GM18951 (cell line): Measurements from ENCODE around the gene ZBTB42.
"Not testable (repeated sequence)": the region's sequence is repeated elsewhere in the genome, so short reads cannot be mapped to it uniquely, and the experiment has no call there.

Experiments
- POLR2A ChIP-seq: IDR thresholded peaks from 4 replicates; pipeline ENCODE4 v1.6.1; 2011; ENCODE audit warnings: mild to moderate bottlenecking; ENCODE audit not compliant: insufficient read length, insufficient read depth; ENCODE audit errors: extremely low read depth
- in situ Hi-C: fragments of 300-500 bp; cut with MboI; formaldehyde crosslinking; loops from one replicate; pipeline ENCODE4 v1.12.0; 2022; ENCODE audit warnings: low sequenced_read_pairs, mixed read lengths, inconsistent platforms; ENCODE audit not compliant: unreplicated experiment

ZBTB42 gene

GRCh38 chr14:104805326-104805678 lies 4.4 kb downstream of the ZBTB42 start:
- in situ Hi-C loops, result no loop called here
- no peak for TF ChIP-seq POLR2A

- TF ChIP-seq POLR2A, result no peak
- in situ Hi-C loops, result no loop called here
Observed at GRCh38 chr14:104805941-104806624, 5.2 kb downstream of the ZBTB42 start.

GRCh38 chr14:104806625-104807465 lies 5.9 kb downstream of the ZBTB42 start:
- TF ChIP-seq POLR2A, result no peak
- in situ Hi-C loops, result no loop called here

- no peak for TF ChIP-seq POLR2A
- in situ Hi-C loops, result no loop called here
Observed at GRCh38 chr14:104808456-104808855, 7.6 kb downstream of the ZBTB42 start.

- TF ChIP-seq POLR2A, result no peak
- in situ Hi-C loops, result no loop called here
Observed at GRCh38 chr14:104810316-104810715, 9.4 kb downstream of the ZBTB42 start.

GRCh38 chr14:104813286-104813685 lies 12.4 kb downstream of the ZBTB42 start:
- no peak for TF ChIP-seq POLR2A
- in situ Hi-C loops, result no loop called here

GRCh38 chr14:104814701-104815100 lies 13.8 kb downstream of the ZBTB42 start:
- in situ Hi-C loops, result not testable (repeated sequence)

- in situ Hi-C loops, result no loop called here
- no peak for TF ChIP-seq POLR2A
Observed at GRCh38 chr14:104816616-104816884, 15.6 kb downstream of the ZBTB42 start.

- in situ Hi-C loops, result no loop called here
- no peak for TF ChIP-seq POLR2A
Observed at GRCh38 chr14:104817930-104818713, 17.2 kb downstream of the ZBTB42 start.

- TF ChIP-seq POLR2A, result no peak
- in situ Hi-C loops, result no loop called here
Observed at GRCh38 chr14:104818714-104819161, 17.8 kb downstream of the ZBTB42 start.

- in situ Hi-C loops, result no loop called here
- TF ChIP-seq POLR2A, result no peak
Observed at GRCh38 chr14:104819361-104819781, 18.5 kb downstream of the ZBTB42 start.

- in situ Hi-C loops, result no loop called here
- TF ChIP-seq POLR2A, result no peak
Observed at GRCh38 chr14:104820669-104821228, 19.8 kb downstream of the ZBTB42 start.

- in situ Hi-C loops, result no loop called here
- TF ChIP-seq POLR2A, result no peak
Observed at GRCh38 chr14:104821229-104821945, 20.5 kb downstream of the ZBTB42 start.
